HG03280 (cell line): Measurements from ENCODE around the gene PIP5K1B.

Experiments used
- ATAC-seq: cut with Tn5 transposase; IDR thresholded peaks from one replicate; pipeline ENCODE4 v1.9.1; 2021; ENCODE audit warnings: mild to moderate bottlenecking, moderate library complexity; ENCODE audit not compliant: unreplicated experiment

PIP5K1B gene

DNA sequence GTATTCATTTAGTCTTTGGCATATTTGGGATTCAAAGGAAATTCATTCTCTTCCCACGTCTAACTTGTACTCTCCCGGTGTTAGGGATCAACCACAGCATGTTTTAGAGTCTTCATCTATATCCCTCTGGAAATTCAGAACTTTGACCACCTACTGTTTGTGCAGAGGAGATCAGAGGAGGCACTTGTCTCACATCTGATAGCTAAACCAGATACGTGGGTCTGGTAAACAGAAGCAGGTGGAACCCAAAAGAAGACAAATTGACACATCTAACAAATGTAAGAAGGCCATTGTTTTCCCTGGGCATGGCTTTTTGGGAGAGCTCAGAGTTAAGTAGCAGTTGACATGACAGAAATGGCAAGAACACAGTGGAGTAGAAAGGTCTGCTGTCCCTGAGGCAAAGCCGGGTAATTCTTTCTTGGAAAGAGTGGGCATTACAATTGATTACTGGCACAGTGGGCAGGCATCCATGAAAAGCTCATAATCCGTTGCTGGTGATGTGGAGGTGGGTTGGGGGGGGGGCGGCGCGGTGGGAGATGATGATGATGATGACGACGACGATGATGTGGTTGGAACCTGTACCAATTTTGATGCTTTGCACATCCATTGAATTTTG, 27.5 kb downstream of the PIP5K1B start:
- no peak for ATAC-seq

DNA sequence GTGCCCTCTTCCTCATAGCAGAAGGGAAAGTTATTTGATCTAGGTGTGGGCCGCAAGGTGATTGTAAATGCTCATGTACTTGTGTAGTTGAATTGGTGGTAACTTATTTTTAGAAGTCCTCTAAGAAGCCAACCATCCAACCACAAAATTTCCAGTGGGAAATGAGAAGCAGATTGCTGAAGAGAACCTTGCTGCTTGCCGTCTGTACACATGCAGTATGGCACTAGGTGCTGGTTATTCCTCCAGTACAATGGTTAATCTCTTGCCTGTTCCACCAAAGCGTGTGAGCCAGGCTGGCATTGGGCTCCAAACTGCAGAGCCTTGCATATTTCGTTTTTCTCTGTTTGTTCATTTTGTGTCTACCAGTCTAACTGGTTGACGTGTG, 28.0 kb downstream of the PIP5K1B start:
- ATAC-seq = no peak

DNA sequence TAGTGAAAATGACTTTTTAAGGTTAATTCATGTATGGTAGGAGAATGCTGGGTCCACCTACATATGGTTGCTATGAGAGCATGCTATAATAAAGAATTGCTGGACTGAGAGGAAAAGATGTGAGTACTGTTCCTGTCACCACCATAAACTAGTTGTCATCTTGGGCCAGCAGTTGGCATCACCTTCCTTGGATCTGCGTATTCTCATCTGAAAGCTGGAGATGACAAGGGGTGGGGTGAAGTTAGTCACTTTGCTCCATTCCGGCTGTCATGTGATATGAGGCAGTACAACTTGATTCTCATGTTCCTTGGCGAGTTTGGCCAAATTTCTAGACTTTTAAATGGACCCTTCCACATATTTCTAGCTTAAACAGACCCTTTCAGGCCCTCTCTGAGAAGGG, 33.3 kb downstream of the PIP5K1B start:
- no peak for ATAC-seq

DNA sequence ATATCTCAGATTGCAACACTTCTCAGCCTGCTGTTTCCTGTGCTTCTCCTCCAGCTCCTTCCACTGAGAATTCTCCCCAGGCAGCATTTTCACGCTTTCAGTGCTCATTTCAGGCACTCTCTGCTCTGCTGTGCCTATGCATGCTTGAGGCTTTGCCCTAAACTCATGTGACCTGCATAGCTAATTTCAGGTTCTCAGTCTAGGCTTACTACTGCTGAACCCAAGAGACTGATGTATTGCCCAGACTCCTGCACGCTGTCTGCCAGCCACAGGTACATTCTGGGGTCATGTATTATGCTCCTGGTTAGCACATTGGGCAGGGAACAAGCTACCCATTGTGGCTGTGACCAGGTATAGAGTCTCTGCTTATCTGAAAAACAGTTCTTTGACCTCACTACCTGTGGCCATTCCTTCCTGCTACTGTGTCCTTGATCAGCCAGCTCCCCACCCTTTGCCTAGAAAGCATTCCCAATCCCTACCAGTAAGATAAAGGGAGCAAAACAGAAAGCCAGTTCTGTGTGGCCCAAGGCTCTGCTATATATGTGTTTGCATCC, 34.7 kb downstream of the PIP5K1B start:
- no peak for ATAC-seq

DNA sequence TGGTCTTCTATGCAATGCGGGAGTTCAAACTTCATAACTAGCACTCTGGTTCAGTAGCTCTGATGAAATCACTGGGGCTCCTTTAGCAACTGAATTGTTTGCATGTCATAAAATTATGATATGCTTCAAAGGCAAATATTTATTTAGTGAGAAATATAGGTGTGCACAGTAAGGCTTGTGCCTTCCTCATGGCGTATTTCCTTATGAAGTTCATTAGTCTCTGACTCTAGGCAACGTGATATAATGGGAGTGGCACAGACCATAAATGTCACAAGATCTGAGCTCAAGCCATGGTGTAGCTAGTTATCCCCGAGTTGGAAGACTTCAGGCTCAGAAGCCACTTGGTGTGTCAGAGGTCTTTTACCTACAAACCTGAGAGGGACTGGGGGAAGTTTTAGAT, 35.5 kb downstream of the PIP5K1B start:
- no peak for ATAC-seq

DNA sequence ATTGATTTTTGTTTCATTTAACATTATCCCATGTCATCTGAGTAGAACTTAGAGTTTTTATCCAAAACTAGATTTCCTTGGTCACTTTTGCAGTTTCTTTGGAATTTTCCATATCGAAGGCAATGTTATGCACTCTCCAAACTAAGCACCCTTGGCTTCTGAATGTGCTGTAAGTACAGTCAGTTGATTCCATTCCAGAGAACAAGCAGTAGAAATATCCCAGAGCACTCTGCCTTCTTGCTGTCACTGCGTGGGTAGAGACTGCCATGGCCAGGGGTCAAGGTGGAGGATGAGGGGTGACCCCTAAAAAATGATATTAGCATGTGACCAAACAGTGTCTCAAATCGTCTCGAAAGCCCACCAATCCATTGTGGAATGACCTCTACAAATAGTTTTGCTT, 36.2 kb downstream of the PIP5K1B start:
- ATAC-seq = no peak

DNA sequence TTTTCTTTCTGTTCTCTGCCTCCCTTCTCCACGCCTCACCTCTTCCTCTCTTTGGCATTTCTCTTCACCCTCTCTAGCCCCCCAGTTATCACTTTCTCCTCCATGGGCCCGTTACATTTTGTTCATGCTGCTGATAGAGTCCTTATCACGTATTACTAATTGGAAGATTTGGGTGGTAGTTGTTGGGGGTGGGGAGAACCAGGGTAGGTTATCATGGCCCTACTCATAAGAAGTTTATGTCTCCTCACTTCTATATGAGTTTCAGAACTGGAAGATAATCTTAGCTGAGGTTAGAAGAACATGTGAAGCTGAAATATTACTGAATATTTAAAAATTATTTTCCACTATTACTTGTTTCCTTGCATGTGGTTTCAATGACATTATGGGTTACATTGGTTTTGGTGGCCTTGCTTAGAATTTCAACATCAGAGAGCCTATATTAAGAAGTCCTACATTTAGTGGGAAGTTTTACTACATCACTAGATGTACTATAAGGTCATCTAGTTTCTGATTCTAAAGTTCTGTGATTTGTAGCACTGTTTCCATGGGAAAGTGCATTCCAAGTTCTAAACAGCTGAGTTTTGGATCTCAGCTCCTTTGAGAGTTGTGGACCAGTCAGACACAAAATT, 36.8 kb downstream of the PIP5K1B start:
- ATAC-seq = no peak

DNA sequence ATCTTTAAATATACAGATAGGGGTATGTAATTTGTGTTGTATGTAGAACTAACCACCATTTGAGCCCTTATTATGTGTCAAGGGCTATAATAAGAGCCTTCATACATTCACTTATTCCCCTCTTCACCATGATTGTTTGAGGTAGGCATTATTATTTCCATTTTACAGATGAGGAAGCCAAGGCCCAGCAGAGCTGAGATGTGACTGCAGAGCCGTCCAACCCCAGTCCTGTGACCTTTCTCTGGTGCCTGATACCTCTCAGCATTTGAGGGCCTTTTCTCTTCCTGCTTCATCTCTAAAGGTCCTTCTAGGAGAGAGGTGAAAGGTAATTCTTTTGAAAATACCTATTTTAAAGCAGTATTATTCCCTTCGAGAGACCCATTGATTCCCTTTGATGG, 37.3 kb downstream of the PIP5K1B start:
- ATAC-seq = no peak

DNA sequence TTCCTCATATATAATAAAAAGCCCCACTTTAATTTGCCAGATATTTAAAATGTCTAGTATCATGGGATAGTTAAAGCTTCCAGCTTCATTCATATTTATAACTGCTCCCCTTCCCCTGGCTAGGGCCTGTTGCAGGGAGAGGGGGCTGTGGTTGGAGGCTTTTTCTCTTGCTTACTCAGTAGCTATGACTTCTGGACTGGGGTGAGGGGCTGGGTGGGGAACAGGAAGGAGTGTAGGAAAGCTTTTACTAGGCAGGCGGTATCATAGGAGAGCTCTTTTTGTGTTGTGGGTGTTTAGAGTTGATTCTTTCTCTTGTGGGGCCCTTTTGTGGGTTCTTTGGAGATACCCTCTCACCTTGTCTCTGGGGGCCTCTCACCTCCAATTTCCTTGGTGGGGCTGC, 39.4 kb downstream of the PIP5K1B start:
- ATAC-seq = no peak

DNA sequence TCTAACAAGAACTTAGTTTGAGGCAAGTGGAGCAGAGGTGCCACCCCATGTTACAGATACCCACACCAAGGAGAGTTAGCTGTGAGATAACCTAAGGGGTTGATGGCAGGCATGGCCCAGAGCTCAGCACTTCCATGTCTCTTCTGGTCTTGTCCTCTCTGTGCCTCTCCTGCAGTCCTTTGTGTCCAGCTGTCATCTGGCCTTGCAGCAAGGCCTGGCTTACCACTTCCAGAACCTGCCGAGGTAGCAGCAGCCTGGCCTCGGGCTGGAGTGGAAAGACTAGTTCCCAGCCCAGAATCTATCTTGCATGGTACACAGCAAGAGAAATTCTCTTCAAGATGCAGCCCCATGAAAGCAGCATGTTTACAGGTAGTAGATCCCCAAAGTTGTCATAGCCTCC, 41.5 kb downstream of the PIP5K1B start:
- no peak for ATAC-seq

DNA sequence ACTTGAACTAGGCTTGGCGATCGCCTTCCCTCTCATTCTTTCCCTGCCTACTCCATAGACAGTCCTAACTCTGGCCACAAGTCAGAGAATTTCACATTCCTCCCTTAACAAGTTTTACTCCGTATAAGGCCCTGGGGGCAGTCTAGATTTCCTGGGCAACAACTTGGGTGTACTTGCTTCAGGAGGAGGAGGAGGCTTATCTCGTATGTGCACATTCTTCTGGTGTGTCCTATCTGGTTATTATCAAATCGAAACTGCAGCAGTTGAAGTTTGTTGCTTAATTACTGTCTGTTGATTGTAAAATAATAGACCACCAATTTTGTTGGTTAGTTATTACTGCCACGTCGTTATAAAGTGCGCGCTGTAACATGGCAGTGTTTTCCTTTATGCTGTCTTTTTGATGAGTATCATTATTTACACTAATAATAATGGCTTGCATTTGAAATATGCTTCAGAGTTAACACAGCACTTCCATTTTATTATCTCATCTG, 42.0 kb downstream of the PIP5K1B start:
- no peak for ATAC-seq

DNA sequence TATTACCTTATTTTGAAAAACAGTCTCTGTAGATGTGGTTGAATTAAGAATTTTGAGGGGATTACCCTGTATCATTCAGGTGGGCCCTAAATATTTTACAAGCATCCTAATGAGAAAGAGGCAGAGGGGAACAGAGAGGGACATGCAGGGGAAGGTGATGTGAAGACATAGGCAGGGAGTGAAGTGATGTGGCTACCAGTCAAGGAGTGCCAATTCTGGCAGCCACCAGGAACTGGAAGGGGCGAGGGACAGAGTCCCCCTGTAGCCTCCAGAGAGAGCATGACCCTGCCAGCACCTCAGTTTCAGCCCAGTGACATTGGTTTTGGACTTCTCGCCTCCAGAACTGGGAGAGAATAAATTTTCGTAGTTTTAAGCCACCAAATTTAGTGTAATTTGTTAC, 44.1 kb downstream of the PIP5K1B start:
- ATAC-seq = no peak

DNA sequence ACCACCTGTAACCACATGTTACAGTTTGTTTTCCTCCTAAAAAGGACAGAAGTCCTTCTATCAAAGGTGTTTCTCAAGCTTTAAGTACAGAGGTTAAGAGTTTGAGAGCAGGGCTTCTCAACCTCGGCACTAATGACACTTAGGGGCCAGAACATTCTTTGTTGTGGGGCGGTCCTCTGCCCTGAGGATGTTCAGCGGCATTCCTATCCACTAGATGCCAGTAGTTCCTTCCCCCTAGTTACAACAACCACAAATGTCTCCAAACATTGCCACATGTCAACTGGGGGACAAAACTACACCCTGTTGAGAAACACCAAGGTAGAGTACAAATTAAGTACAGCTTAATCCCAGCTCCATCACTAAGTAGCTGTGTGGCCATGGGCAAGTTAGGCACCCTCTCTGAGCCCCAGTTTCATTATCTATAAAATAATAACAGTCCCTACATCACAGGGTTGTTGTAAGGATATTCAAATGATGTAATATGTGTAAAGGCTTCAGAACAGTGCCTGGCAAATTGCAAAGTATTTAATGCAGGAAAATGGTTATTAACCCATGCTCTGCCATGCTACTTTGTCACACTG, 44.6 kb downstream of the PIP5K1B start:
- ATAC-seq = no peak

DNA sequence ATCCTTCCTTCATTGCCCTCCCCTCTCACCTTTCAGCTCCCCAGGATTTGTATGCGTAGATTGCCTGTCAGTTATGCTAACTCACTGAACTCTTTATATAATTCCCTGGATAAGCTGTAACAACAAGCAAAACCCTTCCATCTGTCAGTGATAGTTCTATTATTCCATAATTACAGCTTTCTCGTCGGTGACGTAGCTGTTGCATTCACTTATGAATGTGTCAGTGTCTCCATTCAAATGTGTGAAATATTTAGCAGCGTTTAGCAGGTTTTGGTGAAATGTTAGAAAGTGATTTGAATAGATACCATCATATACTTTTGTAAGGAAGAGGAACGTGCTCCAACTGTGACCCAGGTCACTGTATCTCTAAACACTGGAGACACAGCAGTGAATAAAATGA, 45.2 kb downstream of the PIP5K1B start:
- no peak for ATAC-seq

DNA sequence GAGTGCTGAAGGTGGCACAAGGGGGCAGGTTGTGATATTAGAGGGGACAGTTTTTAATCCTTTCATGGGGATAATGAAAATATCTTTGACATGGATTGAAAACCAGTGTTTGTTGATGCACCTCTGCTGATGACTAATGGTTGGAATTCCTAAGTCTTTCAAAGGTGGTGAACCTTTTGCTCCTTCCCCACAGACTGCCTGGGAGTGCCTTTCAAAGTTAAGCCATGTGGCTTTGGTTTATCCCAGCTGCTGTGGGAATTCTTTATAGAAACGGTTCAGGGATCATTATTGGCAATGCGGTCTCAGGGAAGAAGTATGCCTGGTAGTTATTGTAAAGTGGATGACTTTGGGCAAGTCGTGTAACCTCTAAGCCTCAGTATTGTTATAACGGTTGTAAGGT, 45.7 kb downstream of the PIP5K1B start:
- no peak for ATAC-seq

DNA sequence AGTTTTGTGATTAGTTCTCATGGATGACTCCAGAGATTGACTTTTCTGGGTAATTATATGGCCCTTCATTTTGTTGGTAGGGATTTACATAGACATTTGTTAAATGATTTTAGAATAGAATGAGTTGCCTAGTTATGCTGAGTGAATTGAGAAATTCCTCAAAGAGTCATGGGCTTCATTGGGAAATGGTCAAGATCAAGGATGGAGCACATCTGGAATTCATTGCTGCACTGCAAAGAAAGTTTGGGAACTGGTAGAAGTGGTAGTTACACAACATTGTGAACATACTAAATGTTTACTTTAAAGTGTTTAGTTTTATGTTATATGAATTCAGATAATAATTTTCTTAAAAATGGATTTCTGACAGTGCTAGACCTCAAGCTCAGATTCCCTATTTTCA, 46.5 kb downstream of the PIP5K1B start:
- no peak for ATAC-seq

DNA sequence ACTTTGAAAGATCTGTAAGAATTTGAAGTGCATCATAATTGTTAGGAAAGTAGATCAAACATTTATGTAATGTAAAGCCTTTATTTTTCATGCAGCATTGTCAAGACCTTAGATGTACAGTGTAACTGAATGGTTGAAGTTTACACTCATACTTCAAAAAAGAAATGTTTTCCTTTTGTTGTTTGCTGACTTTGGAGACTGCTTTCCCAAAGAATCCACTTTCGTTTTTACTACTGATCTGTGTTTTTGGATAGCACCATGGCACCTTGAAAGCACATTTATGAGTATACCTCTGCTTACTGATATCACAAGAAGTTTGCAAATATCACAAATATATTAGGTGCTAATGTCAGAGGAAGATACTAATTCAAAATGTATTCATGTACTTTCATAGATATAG, 50.0 kb downstream of the PIP5K1B start:
- no peak for ATAC-seq

DNA sequence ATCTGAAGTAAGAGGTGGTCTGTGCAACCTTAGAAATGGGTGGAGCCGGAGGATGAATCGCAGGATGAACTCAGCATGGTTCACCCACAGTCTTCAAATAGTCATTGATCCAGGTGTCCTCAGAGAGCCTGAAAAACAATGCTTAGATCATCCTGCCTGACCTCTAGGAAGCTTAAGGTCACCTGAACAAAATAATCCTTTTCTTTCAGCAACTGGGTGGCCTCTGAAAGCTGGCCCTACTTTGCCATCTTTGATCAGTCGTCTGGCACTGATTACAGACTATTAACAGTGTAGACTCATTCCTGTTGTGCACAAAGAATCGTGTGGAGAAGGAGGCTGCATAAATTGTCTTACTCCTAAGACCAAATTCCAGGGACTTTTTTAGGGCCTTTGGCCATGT, 50.7 kb downstream of the PIP5K1B start:
- ATAC-seq = no peak

DNA sequence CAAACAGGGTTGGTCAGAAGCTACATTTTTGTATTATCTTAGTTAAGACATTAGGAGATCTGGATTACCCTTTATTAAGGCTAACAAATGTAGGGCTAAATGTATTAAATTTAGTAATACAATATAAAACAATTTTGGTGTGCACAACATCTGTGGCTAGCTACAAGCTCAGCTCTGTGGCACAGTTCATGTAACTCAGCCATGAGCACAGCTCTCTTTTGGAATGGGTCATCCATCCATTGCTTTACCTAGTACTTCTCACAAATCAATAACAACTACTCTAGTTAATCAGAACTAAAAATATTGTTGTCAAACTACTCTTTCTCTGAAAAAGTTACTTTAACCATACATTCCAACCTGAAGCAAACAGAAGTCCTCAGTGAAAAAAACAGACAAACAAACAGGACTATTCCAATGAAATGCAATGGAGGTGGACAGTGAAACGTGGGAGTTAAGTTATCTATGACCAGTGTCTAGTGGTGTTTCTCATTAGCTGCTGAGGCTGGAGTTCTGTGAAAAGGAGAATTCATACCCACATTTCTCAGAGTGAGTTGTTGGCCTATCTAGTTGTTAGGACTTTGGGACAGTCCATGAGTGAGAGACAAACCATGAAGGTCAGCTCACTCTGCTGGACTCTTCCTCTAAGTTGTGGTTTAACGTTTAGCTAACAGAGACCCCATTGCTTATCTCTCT, 55.1 kb downstream of the PIP5K1B start:
- no peak for ATAC-seq

DNA sequence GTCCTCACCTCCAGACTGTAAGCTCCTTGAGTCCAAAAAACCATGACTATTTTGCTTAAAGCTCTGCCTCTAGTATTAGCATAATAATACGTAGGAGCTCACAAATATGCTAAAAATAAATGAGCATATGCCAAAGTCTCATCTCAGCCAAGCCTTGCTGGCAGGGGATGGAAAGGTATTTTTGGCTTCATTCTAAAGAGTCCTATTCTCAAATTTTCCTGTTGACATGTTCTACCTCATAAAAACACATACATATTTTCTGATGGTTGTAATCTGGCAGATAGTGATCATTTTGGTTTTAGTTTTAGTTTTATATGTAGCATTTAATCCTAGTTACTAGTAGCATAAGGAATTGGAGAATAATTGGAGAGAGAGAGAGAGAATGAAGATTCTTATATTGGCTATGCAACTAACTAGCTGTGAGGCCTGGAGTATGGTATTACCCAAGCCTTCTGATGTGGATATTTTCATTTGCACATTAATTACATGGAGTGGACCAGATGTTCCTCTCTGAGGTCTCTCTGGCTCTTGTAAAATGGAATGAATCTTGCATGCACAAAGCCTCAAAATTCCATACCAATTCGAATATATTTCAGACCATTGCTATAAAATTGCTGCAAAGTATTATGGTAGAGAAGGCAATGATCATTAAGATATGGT, 55.8 kb downstream of the PIP5K1B start:
- no peak for ATAC-seq

DNA sequence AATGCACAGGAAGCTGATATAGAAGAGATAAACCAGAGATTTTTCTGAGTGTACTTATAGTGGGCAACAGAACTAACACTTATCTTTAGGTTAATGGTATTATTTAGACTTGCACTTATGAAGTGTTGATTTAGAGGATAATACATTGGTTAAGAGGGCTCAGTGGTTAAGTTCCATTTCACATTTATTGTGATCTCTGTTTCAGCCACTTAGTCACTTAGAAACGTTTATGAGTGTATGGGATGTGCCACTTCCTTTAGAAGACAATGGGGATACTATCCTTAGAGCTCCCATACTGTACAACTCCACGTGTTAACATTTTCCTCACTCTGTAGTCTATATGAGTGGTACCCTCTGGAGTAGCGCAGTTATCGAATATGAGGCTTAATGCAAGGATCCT, 57.5 kb downstream of the PIP5K1B start:
- ATAC-seq = no peak
